Pancreas (tissue), 10 donors: Measurements from ENCODE around the gene CALM1. TPM values are rescaled to one million over a fixed set of nuclear protein-coding genes. Genes with fewer than 3 reads are reported as not detected.

ENCODE experiments used
- ATAC-seq, 4 donors: fragments of 200-7000 bp; cut with Tn5 transposase; one replicate each; pipeline versions ENCODE4 v1.8.0 to v1.9.1; 2020; ENCODE audit warnings: mild to moderate bottlenecking in 4 of 4, moderate library complexity in 4 of 4
- DNase-seq, 6 donors: peaks; one replicate each; pipeline ENCODE4 v3.0.0-alpha.2; 2020
- FAIRE-seq: peaks from 2 replicates; lab custom pipeline; 2012; peaks lifted over from hg19 to GRCh38; lab: Jason Lieb, UNC
- H3K27ac ChIP-seq, 4 donors: fragments of 200-600 bp; sonication (generic); 1 replicate in 3 of 4; 2 replicates in 1 of 4; pipeline versions ENCODE4 v1.5.0 to v1.8.0; 2020
- H3K27me3 ChIP-seq, 4 donors: fragments of 200-600 bp; one replicate each; pipeline ENCODE4 v1.8.0; 2021
- H3K36me3 ChIP-seq, 3 donors: fragments of 200-600 bp; sonication (generic) in 1 of 3; one replicate each; pipeline versions ENCODE4 v1.5.0 to v1.8.0; 2020 to 2021
- H3K4me1 ChIP-seq, 3 donors: fragments of 200-600 bp; one replicate each; pipeline ENCODE4 v1.8.0; 2021
- H3K4me3 ChIP-seq, 4 donors: fragments of 200-600 bp; sonication (generic) in 2 of 4; one replicate each; pipeline versions ENCODE4 v1.5.0 to v1.8.0; 2020 to 2021
- H3K9me3 ChIP-seq, 4 donors: fragments of 200-600 bp; one replicate each; pipeline ENCODE4 v1.8.0; 2021
- CTCF ChIP-seq, 4 donors: fragments of 200-600 bp; sonication (generic) in 3 of 4; IDR thresholded peaks; one replicate each; pipeline versions ENCODE4 v1.5.0 to v1.8.0; 2021; ENCODE audit warnings: antibody characterized with exemption in 4 of 4
- WGBS, 2 donors: extraction: QIAGEN DNeasy Blood & Tissue Kit; methylation state at CpG; one replicate each; pipeline ENCODE4 v1.1.7; 2013; 5-methylcytosine and 5-hydroxymethylcytosine counted together
- intact Hi-C, 3 donors: fragments of 100-400 bp; cut with DNase I; formaldehyde crosslinking; loops; one replicate each; pipeline versions ENCODE4 v1.11.1 to v1.14.2; 2022
- polyA plus RNA-seq, 2 donors: library from polyadenylated mRNA; stranded (reverse); fragments of 200-250 nt; gene quantifications; one replicate each; pipeline ENCODE4 v1.2.3, GENCODE V29; 2013
- total RNA-seq, 6 donors: library from RNA; stranded (reverse); fragmentation: NEBNext Ultra II Directional in 4 of 6; extraction: Animal tissue kit (Norgen Biotek cat#: 25700) in 4 of 6; gene quantifications; one replicate each; pipeline versions ENCODE4 v1.2.1 to v1.2.4, GENCODE V29; 2021 to 2023
- donor health status: healthy with polysubstance abuse.
- donor health status: DM: no; HTN: no; CAD: no; lungs with moderate emphysema.
- donor health status: DM: no; HTN: no; CAD: no.
- donor health status: control.
- donor health status: control.
- donor health status: Bipolar disorder and iron deficiency.
- donor health status: DM: yes; HTN: yes; CAD: no.
- donor health status: DM: no; HTN: no; CAD: no.
- donor health status: DM: no; HTN: no; CAD: no.
- donor health status: DM: yes; HTN: yes; CAD: no.

The CALM1 gene
- total and polyA plus RNA-seq, 8 donors: 104 to 181 (median 141) TPM

GRCh38 chr14:90355540-90356518 lies 41.0 kb upstream of the CALM1 start:
- no peaks in the 10 kb centered on the region for H3K27me3 ChIP-seq
- no peak for TF ChIP-seq CTCF (IDR thresholded peaks at IDR 0.05)
- intact Hi-C loops: no loop called here
- DNase-seq: no peak
- no peak overlapping the region for H3K27ac ChIP-seq
- ATAC-seq: no peak
- no peaks in the 10 kb centered on the region for H3K9me3 ChIP-seq
- no peaks in the 10 kb centered on the region for H3K36me3 ChIP-seq
- no peak overlapping the region for H3K4me3 ChIP-seq
- FAIRE-seq: no peak
- 76 to 81% methylated on average over 8 of the region's 8 CpGs for WGBS, 2 donors
- no peaks in the 10 kb centered on the region for H3K4me1 ChIP-seq

- H3K9me3 ChIP-seq: no peaks in the 10 kb centered on the region
- no peak for ATAC-seq
- FAIRE-seq: no peak
- WGBS, 2 donors: 51 to 71% methylated on average over 1 of the region's 1 CpG
- no peaks in the 10 kb centered on the region for H3K27me3 ChIP-seq
- no peak overlapping the region for H3K27ac ChIP-seq
- H3K4me1 ChIP-seq: no peaks in the 10 kb centered on the region
- DNase-seq: no peak
- no peak overlapping the region for H3K4me3 ChIP-seq
- no peaks in the 10 kb centered on the region for H3K36me3 ChIP-seq
- intact Hi-C loops: no loop called here
- no peak for TF ChIP-seq CTCF (IDR thresholded peaks at IDR 0.05)
Measured at GRCh38 chr14:90356925-90357324, 39.9 kb upstream of the CALM1 start.

GRCh38 chr14:90358359-90358758 lies 38.5 kb upstream of the CALM1 start:
- intact Hi-C loops: no loop called here
- FAIRE-seq: no peak

GRCh38 chr14:90361865-90362557 lies 34.8 kb upstream of the CALM1 start:
- no peaks in the 10 kb centered on the region for H3K9me3 ChIP-seq
- H3K4me3 ChIP-seq: no peak overlapping the region
- H3K27ac ChIP-seq: no peak overlapping the region
- H3K4me1 ChIP-seq: no peaks in the 10 kb centered on the region
- intact Hi-C loops: no loop called here
- no peak for TF ChIP-seq CTCF (IDR thresholded peaks at IDR 0.05)
- DNase-seq: no peak
- no peak for ATAC-seq
- H3K27me3 ChIP-seq: no peaks in the 10 kb centered on the region
- no peaks in the 10 kb centered on the region for H3K36me3 ChIP-seq
- no peak for FAIRE-seq
- WGBS, 2 donors: 76 to 85% methylated on average over 7 of the region's 7 CpGs

More at GRCh38 chr14:90358359-90358758, 38.5 kb upstream of the CALM1 start:
- TF ChIP-seq CTCF (IDR thresholded peaks at IDR 0.05): no peak
- no peak for ATAC-seq
- Histone ChIP-seq H3K27me3 (no peaks in the 10 kb centered on the region), H3K36me3 (no peaks in the 10 kb centered on the region), H3K4me1 (no peaks in the 10 kb centered on the region), H3K4me3 (no peak overlapping the region), H3K9me3 (no peaks in the 10 kb centered on the region), H3K27ac (no peak overlapping the region)
- DNase-seq: no peak
- WGBS, 2 donors: 78 to 85% methylated on average over 4 of the region's 4 CpGs
